ENCODE measurements around the gene SLAMF9. TPM values are rescaled to one million over a fixed set of nuclear protein-coding genes. Genes with fewer than 3 reads are reported as not detected.

Gene SLAMF9
- total RNA-seq, 2 donors from 2014 or later = not detected

GRCh38 chr1:159980786-159981185 lies 26.7 kb upstream of the SLAMF9 start:
- WGBS, 2 experiments (ENCODE audit: insufficient coverage in 1 of 2, insufficient read length in 1 of 2) = 96 to 97% methylated on average over 6 to 7 of the region's 7 CpGs

DNA sequence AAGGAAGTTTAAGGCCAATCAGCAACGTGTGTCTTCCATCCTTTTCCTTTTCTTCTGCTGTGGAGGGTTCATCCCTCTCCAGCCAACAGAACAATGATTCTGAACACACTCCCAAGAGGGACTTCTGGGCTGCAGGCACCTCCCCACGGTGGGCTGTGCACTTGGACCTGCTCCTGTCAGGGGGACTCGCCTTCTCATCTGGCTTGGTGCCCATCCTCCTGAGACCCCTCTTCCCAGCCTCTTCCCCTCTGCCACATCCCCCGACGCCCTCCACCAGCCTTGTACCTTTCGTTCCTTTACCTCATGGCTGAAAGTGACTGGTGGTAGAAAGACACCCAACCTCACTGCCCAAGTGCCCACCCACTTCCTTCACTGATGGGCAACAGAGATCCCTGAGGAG lies 26.0 kb upstream of the SLAMF9 start:
- no peaks in the 10 kb centered on the region for H3K9me3 ChIP-seq (ENCODE audit: control insufficient read depth, low read length)

More at GRCh38 chr1:159980786-159981185, 26.7 kb upstream of the SLAMF9 start:
- Histone ChIP-seq H3K27ac (ENCODE audit: low read depth, low read length) (no peak overlapping the region), H3K36me3 (ENCODE audit: control insufficient read depth, insufficient read depth, low read length) (no peaks in the 10 kb centered on the region), H3K9ac (ENCODE audit: extremely low read depth, low read length, poor library complexity, severe bottlenecking) (no peak overlapping the region), H3K4me1 (ENCODE audit: control insufficient read depth, insufficient read depth, low read length) (no peaks in the 10 kb centered on the region), H3K9me3 (ENCODE audit: control insufficient read depth, low read length) (no peaks in the 10 kb centered on the region), H3K27me3 (ENCODE audit: control insufficient read depth, insufficient read depth, low read length, poor library complexity, severe bottlenecking) (peaks cover 35% of the 10 kb centered on the region), H3K4me3 (ENCODE audit: low read length) (no peak overlapping the region)
- no peak overlapping the region for H3K4me3 Mint-ChIP-seq
- peaks cover 4% of the 10 kb centered on the region for H3K4me1 Mint-ChIP-seq
- H3K36me3 Mint-ChIP-seq (ENCODE audit: low read depth) = no peaks in the 10 kb centered on the region
- TF ChIP-seq, protein P1, sequence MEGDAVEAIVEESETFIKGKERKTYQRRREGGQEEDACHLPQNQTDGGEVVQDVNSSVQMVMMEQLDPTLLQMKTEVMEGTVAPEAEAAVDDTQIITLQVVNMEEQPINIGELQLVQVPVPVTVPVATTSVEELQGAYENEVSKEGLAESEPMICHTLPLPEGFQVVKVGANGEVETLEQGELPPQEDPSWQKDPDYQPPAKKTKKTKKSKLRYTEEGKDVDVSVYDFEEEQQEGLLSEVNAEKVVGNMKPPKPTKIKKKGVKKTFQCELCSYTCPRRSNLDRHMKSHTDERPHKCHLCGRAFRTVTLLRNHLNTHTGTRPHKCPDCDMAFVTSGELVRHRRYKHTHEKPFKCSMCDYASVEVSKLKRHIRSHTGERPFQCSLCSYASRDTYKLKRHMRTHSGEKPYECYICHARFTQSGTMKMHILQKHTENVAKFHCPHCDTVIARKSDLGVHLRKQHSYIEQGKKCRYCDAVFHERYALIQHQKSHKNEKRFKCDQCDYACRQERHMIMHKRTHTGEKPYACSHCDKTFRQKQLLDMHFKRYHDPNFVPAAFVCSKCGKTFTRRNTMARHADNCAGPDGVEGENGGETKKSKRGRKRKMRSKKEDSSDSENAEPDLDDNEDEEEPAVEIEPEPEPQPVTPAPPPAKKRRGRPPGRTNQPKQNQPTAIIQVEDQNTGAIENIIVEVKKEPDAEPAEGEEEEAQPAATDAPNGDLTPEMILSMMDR (conservative IDR thresholded peaks at IDR 0.05) = no peak
- no peak overlapping the region for H3K27ac Mint-ChIP-seq
- peak; percentile 7 for DNase-seq
- H3K27me3 Mint-ChIP-seq (ENCODE audit: insufficient read depth) = peaks cover 35% of the 10 kb centered on the region
- H3K9me3 Mint-ChIP-seq = no peaks in the 10 kb centered on the region

DNA sequence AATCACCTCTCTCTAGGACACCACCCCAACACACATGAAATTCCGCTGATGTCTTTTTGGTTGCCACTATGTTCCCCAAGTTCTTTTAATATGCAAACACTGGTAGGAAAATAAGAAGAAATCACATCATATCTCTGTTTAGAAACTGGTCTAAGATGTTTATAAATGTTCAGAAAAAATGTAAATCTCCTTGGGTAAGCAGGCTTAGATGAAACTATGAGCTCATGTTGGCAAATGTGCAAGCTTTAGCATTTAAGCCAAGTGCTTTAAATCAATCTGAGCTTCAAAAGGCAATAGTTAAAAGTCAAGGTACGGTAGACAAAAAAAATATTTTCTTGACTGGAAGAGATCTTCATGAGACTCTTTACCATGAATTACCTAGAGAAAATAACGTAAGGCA lies 25.2 kb upstream of the SLAMF9 start:
- Mint-ChIP-seq H3K9me3 (no peaks in the 10 kb centered on the region), H3K4me3 (no peak overlapping the region), H3K36me3 (ENCODE audit: low read depth) (no peaks in the 10 kb centered on the region), H3K27me3 (ENCODE audit: insufficient read depth) (peaks cover 32% of the 10 kb centered on the region), H3K27ac (no peak overlapping the region), H3K4me1 (peaks cover 4% of the 10 kb centered on the region)
- Histone ChIP-seq H3K4me1 (ENCODE audit: control insufficient read depth, insufficient read depth, low read length) (no peaks in the 10 kb centered on the region), H3K9ac (ENCODE audit: extremely low read depth, low read length, poor library complexity, severe bottlenecking) (no peak overlapping the region), H3K9me3 (ENCODE audit: control insufficient read depth, low read length) (no peaks in the 10 kb centered on the region), H3K27ac (ENCODE audit: low read depth, low read length) (no peak overlapping the region), H3K27me3 (ENCODE audit: control insufficient read depth, insufficient read depth, low read length, poor library complexity, severe bottlenecking) (peaks cover 40% of the 10 kb centered on the region), H3K36me3 (ENCODE audit: control insufficient read depth, insufficient read depth, low read length) (no peaks in the 10 kb centered on the region), H3K4me3 (ENCODE audit: low read length) (no peak overlapping the region)
- 86 to 100% methylated on average over 1 to 3 of the region's 3 CpGs for WGBS, 2 experiments (ENCODE audit: insufficient coverage in 1 of 2, insufficient read length in 1 of 2)
- DNase-seq = no peak
- TF ChIP-seq, protein P1 (conservative IDR thresholded peaks at IDR 0.05) = no peak

More for the DNA sequence above, 26.0 kb upstream of the SLAMF9 start:
- Histone ChIP-seq H3K27ac (ENCODE audit: low read depth, low read length) (no peak overlapping the region), H3K27me3 (ENCODE audit: control insufficient read depth, insufficient read depth, low read length, poor library complexity, severe bottlenecking) (peaks cover 35% of the 10 kb centered on the region), H3K9ac (ENCODE audit: extremely low read depth, low read length, poor library complexity, severe bottlenecking) (no peak overlapping the region), H3K36me3 (ENCODE audit: control insufficient read depth, insufficient read depth, low read length) (no peaks in the 10 kb centered on the region), H3K4me1 (ENCODE audit: control insufficient read depth, insufficient read depth, low read length) (no peaks in the 10 kb centered on the region), H3K4me3 (ENCODE audit: low read length) (no peak overlapping the region)
- H3K9me3 Mint-ChIP-seq = no peaks in the 10 kb centered on the region
- H3K4me3 Mint-ChIP-seq = no peak overlapping the region
- no peak overlapping the region for H3K27ac Mint-ChIP-seq
- peaks cover 4% of the 10 kb centered on the region for H3K4me1 Mint-ChIP-seq
- peaks cover 32% of the 10 kb centered on the region for H3K27me3 Mint-ChIP-seq (ENCODE audit: insufficient read depth)
- no peaks in the 10 kb centered on the region for H3K36me3 Mint-ChIP-seq (ENCODE audit: low read depth)
- 72 to 100% methylated on average over 4 to 6 of the region's 6 CpGs for WGBS, 2 experiments (ENCODE audit: insufficient coverage in 1 of 2, insufficient read length in 1 of 2)
- peak; percentile 18 for DNase-seq
- TF ChIP-seq, protein P1 (conservative IDR thresholded peaks at IDR 0.05) = no peak
